Activated CD4-positive, alpha-beta T cell treated with anti-CD3 and anti-CD28 coated beads, Interleukin-2, amount 50 U/mL, for 24 hours (primary cell): ENCODE data around the gene RUSF1.
"Not testable (repeated sequence)": the region's sequence is repeated elsewhere in the genome, so short reads cannot be mapped to it uniquely, and the experiment has no call there.

Source experiments
- DNase-seq, 2 donors: peaks; one replicate each; pipeline ENCODE4 v3.0.0-alpha.2; 2020; ENCODE audit warnings: low read depth in 1 of 2, low spot score in 1 of 2

The RUSF1 gene

GRCh38 chr16:31507929-31508705 lies at the start of gene RUSF1:
RUSF1 (minus strand) TSS chr16:31508391; CDS start chr16:31508373, 18 bp downstream.
- DNase-seq: peak; percentile 63 to 83

DNA sequence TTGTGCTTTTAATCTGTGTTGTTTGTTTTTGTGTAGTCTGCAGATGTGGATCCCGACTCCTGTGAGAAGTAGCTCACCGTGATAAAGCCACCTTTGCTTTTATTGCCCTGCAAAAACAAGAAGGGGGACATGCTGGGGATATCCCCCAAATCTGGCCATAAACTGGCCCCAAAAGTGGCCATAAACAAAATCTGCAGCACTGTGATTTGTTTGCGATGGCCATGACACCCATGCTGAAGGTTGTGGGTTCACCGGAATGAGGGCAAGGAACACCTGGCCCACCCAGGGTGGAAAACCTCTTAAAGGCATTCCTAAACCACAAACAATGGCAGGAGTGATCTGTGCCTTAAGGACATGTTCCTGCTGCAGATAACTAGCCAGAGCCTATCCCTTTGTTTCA lies 34.6 kb upstream of the RUSF1 start:
- no peak for DNase-seq

- DNase-seq: not testable (repeated sequence)
Measured at GRCh38 chr16:31539762-31540161, 31.6 kb upstream of the RUSF1 start.

- DNase-seq: not testable (repeated sequence)
Measured at GRCh38 chr16:31538243-31538598, 30.0 kb upstream of the RUSF1 start.

GRCh38 chr16:31537362-31538242 lies 29.4 kb upstream of the RUSF1 start:
- DNase-seq: no peak

GRCh38 chr16:31536804-31537361 lies 28.7 kb upstream of the RUSF1 start:
- DNase-seq: no peak

- DNase-seq: no peak
Measured at GRCh38 chr16:31535737-31536136, 27.5 kb upstream of the RUSF1 start.

GRCh38 chr16:31532896-31533295 lies 24.7 kb upstream of the RUSF1 start:
- no peak for DNase-seq

DNA sequence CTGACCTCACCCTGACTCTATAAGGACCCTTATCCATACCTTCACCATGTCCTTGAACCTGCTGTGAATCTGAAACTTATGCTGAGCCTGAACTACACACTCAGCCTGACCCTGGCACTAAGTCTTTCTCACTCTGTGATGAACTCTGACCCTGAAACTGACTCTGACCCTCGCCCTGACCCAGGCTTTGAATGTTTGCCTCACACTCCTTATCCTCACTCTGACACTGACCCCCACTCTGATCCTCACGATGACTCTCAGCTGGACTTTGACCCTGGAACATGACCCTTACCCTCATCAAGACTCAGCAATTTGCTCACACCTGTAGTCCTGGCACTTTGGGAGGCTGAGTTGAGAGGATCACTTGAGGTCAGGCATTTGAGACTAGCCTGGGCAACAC lies 23.9 kb upstream of the RUSF1 start:
- no peak for DNase-seq

- DNase-seq: no peak
Measured at GRCh38 chr16:31531096-31531495, 22.9 kb upstream of the RUSF1 start.

DNA sequence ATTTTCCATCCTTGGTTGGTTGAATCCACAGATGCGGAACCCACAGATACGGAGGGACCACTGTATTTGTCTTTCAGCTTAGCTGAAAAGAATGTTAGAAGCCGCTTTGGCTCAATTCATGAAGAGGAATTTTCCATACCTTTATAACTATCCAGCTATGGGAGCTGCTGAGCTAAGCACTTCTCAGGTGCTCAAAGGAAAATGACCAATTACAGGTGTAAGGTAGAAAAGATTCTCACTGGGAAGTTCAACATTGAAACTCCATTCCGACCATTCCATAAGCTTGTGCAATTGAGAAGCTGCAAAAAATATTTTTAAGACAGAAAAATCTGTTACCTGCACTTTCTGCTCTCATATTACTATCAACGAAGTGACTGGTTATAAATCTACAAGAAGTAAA lies 22.2 kb upstream of the RUSF1 start:
- no peak for DNase-seq

- no peak for DNase-seq
Measured at GRCh38 chr16:31529937-31530312, 21.7 kb upstream of the RUSF1 start.

GRCh38 chr16:31529108-31529936 lies 21.1 kb upstream of the RUSF1 start:
- no peak for DNase-seq

DNA sequence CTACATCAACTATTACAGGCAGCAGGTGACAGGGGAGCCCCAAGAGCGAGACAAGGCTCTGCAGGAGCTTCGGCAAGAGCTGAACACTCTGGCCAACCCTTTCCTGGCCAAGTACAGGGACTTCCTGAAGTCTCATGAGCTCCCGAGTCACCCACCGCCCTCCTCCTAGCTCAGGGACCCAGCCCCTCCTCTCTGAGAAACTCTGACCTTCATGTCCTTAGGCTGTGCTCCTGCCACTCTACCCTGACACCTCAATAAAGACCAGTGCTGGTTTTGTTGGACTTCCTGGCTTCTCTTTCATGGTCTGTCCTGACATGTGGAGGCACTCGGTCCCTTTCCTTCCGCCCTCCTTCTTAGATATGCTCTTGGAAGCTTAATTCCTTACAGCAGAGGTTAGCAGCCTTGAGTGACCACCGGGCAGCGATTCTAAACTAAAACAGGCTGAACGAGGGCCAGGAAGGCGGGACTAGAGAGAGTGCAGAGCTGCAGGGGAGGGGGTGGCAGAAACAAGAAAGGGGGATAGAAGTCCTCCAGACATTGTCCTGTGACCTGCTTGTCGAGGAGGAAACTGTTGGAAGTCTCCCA lies 20.4 kb upstream of the RUSF1 start:
- DNase-seq: no peak

DNA sequence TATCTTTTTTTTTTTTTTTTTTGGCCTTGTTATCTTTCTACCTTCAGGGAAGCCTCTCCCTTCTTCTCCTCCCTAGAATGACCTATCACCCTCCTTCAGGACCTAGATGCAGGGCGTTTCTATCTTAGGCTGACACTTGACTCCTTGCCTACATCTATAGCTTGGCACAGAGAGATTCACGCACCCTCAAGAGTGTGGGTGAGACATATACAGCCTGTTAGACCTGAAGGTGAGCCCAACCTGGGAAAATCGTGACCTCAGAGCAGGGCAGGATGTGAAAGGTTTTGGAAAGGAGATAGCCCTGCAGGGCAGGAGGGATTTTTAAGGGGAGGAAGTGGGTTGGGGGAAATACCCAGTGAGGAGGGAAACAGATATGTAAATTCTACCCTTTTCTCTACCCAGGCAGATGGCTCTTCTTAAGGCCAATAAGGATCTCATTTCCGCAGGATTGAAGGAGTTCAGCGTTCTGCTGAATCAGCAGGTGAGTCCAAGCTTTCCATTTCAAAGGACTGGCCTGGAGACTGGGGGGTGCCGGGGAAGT lies 19.6 kb upstream of the RUSF1 start, which contains the start of gene AHSP:
Gene AHSP, plus strand, starts transcription at position 167 of the 541 bp plus-strand sequence. Its CDS starts 240 bp downstream, at position 407.
- no peak for DNase-seq

DNA sequence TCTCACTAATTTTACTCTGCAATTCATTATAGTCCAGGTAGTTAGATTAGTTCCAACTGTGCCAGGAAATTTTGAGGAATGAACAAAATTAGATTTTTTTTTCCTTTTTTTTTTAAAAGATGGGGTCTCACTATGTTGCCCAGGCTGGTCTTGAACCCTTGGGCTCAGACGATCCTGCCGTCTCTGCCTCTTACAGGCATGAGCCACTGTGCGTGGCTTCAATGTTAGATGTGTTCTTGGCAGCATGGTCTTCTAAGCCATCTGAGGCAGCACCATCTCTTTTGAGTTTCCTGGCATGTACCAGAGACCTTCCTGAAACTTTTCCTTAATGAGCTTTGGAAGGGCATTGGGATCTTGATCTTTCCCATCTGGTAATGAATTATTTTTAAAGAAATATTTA lies 16.9 kb upstream of the RUSF1 start:
- no peak for DNase-seq

DNA sequence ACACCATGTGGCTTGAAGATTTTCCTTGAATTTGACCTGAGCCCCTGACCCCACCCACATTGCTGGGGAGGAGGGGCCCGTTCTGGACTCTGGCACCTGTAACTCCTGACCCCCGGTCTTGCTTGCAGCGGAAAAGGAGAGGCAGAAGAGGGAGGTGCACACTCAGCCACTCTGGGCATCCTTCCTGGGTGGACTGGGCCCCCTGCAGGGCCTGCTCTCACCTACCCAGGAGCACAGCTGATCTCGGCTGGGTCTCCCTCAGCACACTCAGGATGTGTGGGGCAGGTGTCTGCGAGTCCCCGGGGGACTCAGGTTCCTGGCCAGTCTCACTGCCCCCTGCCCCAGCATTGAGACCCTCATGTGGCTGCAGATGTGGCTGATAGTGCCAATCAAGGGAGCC lies 15.6 kb upstream of the RUSF1 start:
- not testable (repeated sequence) for DNase-seq

- DNase-seq: no peak
Measured at GRCh38 chr16:31522071-31522470, 13.9 kb upstream of the RUSF1 start.

- no peak for DNase-seq
Measured at GRCh38 chr16:31521368-31521767, 13.2 kb upstream of the RUSF1 start.

DNA sequence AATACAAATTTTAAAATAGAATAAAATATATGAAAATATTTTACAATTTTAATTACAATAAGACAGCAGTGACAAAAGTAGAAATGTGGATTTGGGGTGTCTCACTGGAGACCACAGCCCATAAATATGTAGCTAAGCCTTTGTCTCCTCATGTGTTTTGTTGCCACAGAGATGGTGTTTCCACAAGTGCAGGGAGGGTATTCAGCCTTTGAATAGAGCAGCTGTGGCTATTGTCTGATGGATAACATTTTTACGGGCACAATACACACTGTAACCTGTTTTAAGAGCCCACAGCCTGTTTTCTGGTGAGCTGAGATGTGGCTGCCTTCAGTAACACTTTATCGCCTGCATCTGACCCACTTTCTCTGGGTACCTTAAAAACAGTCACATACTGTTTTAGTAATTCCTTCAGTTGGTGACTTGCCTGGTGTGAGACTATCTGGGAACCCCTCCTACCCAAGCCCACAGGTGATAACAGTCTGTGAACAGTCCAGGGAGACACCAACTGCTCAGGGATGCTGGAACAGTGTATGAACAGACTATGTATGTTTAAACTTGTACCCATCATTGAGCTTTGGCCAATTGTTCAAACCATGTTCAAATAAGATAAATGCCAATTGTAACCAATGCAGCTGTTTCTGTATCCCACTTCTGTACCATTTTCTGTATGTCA lies 11.7 kb upstream of the RUSF1 start:
- no peak for DNase-seq
